ENCODE measurements around the gene CCNB2. TPM values are rescaled to one million over a fixed set of nuclear protein-coding genes. Genes with fewer than 3 reads are reported as not detected.

Gene CCNB2
- polyA plus RNA-seq, 1 donor (not counting 4 experiments of a cell fraction or from before 2014, with no cell fraction given), result 36.9 TPM

DNA sequence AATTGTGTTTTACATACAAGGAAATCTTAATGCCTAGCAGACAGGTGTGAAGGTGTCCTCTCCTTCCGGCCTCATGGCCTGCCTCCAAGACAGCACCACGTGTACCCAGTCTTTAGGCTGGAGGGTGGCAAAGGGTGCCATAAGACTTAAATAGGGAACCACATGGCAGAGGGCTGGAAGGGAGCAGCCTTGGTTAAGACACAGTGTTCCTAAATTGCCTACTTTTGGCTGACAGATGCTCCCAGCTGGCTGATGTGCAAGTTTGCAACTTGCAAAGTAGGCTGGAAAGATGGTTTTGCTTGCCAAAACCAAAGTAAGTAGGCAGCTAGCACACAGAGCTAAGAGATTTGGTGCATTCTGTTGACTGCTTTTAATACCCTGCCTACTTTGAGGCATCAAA lies 45.2 kb downstream of the CCNB2 start:
- H3K9me1 ChIP-seq (ENCODE audit: control insufficient read depth, extremely low read depth, insufficient read depth, low read length), result no peaks in the 10 kb centered on the region
- no peak overlapping the region for H3K27ac ChIP-seq (ENCODE audit: control insufficient read depth, insufficient read depth, low read length)
- no peak overlapping the region for H3K4me3 ChIP-seq (ENCODE audit: control insufficient read depth in 2 of 3, extremely low read depth in 1 of 3, insufficient read depth in 2 of 3, low read depth in 1 of 3, low read length in 3 of 3)
- no peaks in the 10 kb centered on the region for H3K9me3 ChIP-seq (ENCODE audit: control insufficient read depth, low read depth, low read length)
- no peak overlapping the region for H2AFZ ChIP-seq (ENCODE audit: control insufficient read depth, low read length)
- no peak for TF ChIP-seq EZH2 (IDR thresholded peaks at IDR 0.05; ENCODE audit: low read length)
- TF ChIP-seq, protein P1, sequence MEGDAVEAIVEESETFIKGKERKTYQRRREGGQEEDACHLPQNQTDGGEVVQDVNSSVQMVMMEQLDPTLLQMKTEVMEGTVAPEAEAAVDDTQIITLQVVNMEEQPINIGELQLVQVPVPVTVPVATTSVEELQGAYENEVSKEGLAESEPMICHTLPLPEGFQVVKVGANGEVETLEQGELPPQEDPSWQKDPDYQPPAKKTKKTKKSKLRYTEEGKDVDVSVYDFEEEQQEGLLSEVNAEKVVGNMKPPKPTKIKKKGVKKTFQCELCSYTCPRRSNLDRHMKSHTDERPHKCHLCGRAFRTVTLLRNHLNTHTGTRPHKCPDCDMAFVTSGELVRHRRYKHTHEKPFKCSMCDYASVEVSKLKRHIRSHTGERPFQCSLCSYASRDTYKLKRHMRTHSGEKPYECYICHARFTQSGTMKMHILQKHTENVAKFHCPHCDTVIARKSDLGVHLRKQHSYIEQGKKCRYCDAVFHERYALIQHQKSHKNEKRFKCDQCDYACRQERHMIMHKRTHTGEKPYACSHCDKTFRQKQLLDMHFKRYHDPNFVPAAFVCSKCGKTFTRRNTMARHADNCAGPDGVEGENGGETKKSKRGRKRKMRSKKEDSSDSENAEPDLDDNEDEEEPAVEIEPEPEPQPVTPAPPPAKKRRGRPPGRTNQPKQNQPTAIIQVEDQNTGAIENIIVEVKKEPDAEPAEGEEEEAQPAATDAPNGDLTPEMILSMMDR (optimal IDR thresholded peaks at IDR 0.05 in 1 of 3, IDR thresholded peaks at IDR 0.05 in 1 of 3, conservative IDR thresholded peaks at IDR 0.05 in 1 of 3; ENCODE audit: extremely low read depth in 1 of 3, insufficient read depth in 2 of 3, low read length in 3 of 3), result no peak
- H3K9ac ChIP-seq (ENCODE audit: control insufficient read depth, extremely low read depth, insufficient read depth, low read length), result no peak overlapping the region
- H3K36me3 ChIP-seq (ENCODE audit: control insufficient read depth in 2 of 2, extremely low read depth in 1 of 2, insufficient read depth in 2 of 2, low read length in 2 of 2), result peaks cover 41 to 59% of the 10 kb centered on the region in 2 experiments
- H4K20me1 ChIP-seq (ENCODE audit: control insufficient read depth, extremely low read depth, insufficient read depth, low read length), result no peaks in the 10 kb centered on the region
- no peaks in the 10 kb centered on the region for H3K79me2 ChIP-seq (ENCODE audit: control insufficient read depth, insufficient read depth, low read length)
- H3K4me2 ChIP-seq (ENCODE audit: control insufficient read depth, extremely low read depth, insufficient read depth, low read depth, low read length), result no peak overlapping the region
- no peaks in the 10 kb centered on the region for H3K27me3 ChIP-seq (ENCODE audit: control insufficient read depth, extremely low read depth, insufficient read depth, low read length)
- dilution Hi-C loops (cut with MboI; ENCODE audit: extremely low pct_ligation_motif_present, low sequenced_read_pairs), result no loop called here
- no peaks in the 10 kb centered on the region for H3K4me1 ChIP-seq (ENCODE audit: control insufficient read depth, extremely low read depth, insufficient read depth, low read length)
- FAIRE-seq (no peak), DNase-seq (ENCODE audit: low read depth, low spot score) (no peak)

DNA sequence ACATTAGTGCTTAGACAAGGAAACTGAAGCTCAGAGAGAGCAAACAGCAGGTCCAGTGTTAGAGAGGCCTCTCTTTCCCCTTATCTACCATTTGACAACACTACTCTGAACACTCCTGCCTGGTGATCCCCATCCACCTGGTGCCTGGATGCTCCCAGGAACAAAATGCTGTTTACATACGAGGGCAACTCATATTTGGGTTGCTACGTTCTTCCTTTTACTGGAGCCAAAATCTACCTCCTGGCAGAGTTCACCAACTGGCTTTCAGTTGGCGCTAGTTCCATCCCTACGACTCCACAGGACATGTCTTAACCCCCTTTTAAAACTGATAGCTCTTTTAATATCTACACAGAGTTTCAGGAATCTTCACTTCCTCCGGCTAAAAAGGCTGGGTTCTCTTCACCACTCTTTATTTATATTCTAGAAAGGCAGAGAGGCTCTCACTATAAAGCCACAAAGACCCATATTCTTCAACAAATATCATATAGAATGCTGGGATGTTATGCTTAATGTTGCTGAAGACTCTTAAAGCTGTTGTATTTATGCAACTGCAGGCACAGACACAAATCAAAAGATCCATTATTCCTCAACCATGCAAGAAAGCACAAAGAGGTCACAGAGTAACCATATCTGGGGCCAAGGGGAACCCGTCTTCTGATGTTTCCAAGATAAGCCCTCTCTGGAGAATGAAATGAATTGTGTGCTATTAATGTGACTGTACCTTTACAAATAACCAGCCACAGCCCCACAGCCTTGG lies 47.9 kb downstream of the CCNB2 start:
- Histone ChIP-seq H3K36me3 (ENCODE audit: control insufficient read depth in 2 of 2, extremely low read depth in 1 of 2, insufficient read depth in 2 of 2, low read length in 2 of 2) (peaks cover 41 to 62% of the 10 kb centered on the region in 2 experiments), H3K4me3 (ENCODE audit: control insufficient read depth in 2 of 3, extremely low read depth in 1 of 3, insufficient read depth in 2 of 3, low read depth in 1 of 3, low read length in 3 of 3) (no peak overlapping the region), H3K9ac (ENCODE audit: control insufficient read depth, extremely low read depth, insufficient read depth, low read length) (no peak overlapping the region), H3K27me3 (ENCODE audit: control insufficient read depth, extremely low read depth, insufficient read depth, low read length) (no peaks in the 10 kb centered on the region), H3K27ac (ENCODE audit: control insufficient read depth, insufficient read depth, low read length) (no peak overlapping the region), H3K4me1 (ENCODE audit: control insufficient read depth, extremely low read depth, insufficient read depth, low read length) (no peaks in the 10 kb centered on the region), H3K79me2 (ENCODE audit: control insufficient read depth, insufficient read depth, low read length) (no peaks in the 10 kb centered on the region), H3K9me1 (ENCODE audit: control insufficient read depth, extremely low read depth, insufficient read depth, low read length) (no peaks in the 10 kb centered on the region), H3K4me2 (ENCODE audit: control insufficient read depth, extremely low read depth, insufficient read depth, low read depth, low read length) (no peak overlapping the region), H3K9me3 (ENCODE audit: control insufficient read depth, low read depth, low read length) (no peaks in the 10 kb centered on the region), H2AFZ (ENCODE audit: control insufficient read depth, low read length) (no peak overlapping the region), H4K20me1 (ENCODE audit: control insufficient read depth, extremely low read depth, insufficient read depth, low read length) (no peaks in the 10 kb centered on the region)
- no peak for FAIRE-seq
- TF ChIP-seq, protein P1 (optimal IDR thresholded peaks at IDR 0.05 in 1 of 3, IDR thresholded peaks at IDR 0.05 in 1 of 3, conservative IDR thresholded peaks at IDR 0.05 in 1 of 3; ENCODE audit: extremely low read depth in 1 of 3, insufficient read depth in 2 of 3, low read length in 3 of 3), result no peak
- no peak for TF ChIP-seq EZH2 (IDR thresholded peaks at IDR 0.05; ENCODE audit: low read length)
- dilution Hi-C loops (cut with MboI; ENCODE audit: extremely low pct_ligation_motif_present, low sequenced_read_pairs), result no loop called here
- no peak for DNase-seq (ENCODE audit: low read depth, low spot score)

Data from keratinocyte (primary cell).